K562 (cell line): ENCODE measurements around the gene PACRG. TPM values are rescaled to one million over a fixed set of nuclear protein-coding genes. Genes with fewer than 3 reads are reported as not detected.

Source experiments
- CEBPZ ChIP-seq: fragments of 150-350 bp; IDR thresholded peaks from 2 replicates; pipeline ENCODE4 v1.6.1; 2014; ENCODE audit warnings: low read depth, mild to moderate bottlenecking, low read length, borderline replicate concordance
- CXXC5 ChIP-seq: fragments of 250-450 bp; sonication (Bioruptor Pico); IDR thresholded peaks from 2 replicates; pipeline ENCODE4 v1.8.0; 2022; ENCODE audit warnings: inconsistent platforms, mild to moderate bottlenecking, moderate library complexity
- E2F5 ChIP-seq: sonication (generic); formaldehyde crosslinking; IDR thresholded peaks from 2 replicates; pipeline ENCODE4 v1.8.0; 2022; ENCODE audit warnings: mild to moderate bottlenecking, missing genetic modification reagents
- GTF2F1 ChIP-seq: IDR thresholded peaks from 2 replicates; pipeline ENCODE4 v1.6.1; 2011; ENCODE audit warnings: low read depth, low read length, improper control_type of control experiment
- HMGN3 ChIP-seq: IDR thresholded peaks from 2 replicates; pipeline ENCODE4 v1.6.1; 2011; ENCODE audit warnings: borderline replicate concordance, low read depth, mild to moderate bottlenecking, mixed read lengths, low read length; ENCODE audit not compliant: insufficient read length; ENCODE audit errors: extremely low read depth
- NEUROD1 ChIP-seq: fragments of 150-350 bp; IDR thresholded peaks from 2 replicates; pipeline ENCODE4 v1.6.1; 2014; ENCODE audit warnings: borderline replicate concordance, low read length, low read depth; ENCODE audit not compliant: partially characterized antibody
- NFE2L1 ChIP-seq: fragments of 450-650 bp; IDR thresholded peaks from 2 replicates; pipeline ENCODE4 v1.6.1; 2016; ENCODE audit warnings: missing genetic modification characterization, low read depth, mild to moderate bottlenecking, missing compliant biosample characterization, moderate library complexity, borderline replicate concordance
- NR0B1 ChIP-seq: fragments of 450-650 bp; IDR thresholded peaks from one replicate; pipeline ENCODE4 v1.6.1; 2018; ENCODE audit warnings: mild to moderate bottlenecking, moderate library complexity; ENCODE audit not compliant: partially characterized antibody
- SMAD2 ChIP-seq: fragments of 150-350 bp; IDR thresholded peaks from 2 replicates; pipeline ENCODE4 v1.6.1; 2014; ENCODE audit warnings: low read depth, mild to moderate bottlenecking, low read length
- SMARCB1 ChIP-seq: IDR thresholded peaks from 2 replicates; pipeline ENCODE4 v1.6.1; 2011; ENCODE audit warnings: improper control_type of control experiment, low read depth; ENCODE audit not compliant: insufficient read length
- WHSC1 ChIP-seq: IDR thresholded peaks from one replicate; pipeline ENCODE4 v1.6.1; 2012; ENCODE audit warnings: low read length, control low read depth, inconsistent platforms
- ZFP36 ChIP-seq: fragments of 150-350 bp; IDR thresholded peaks from 2 replicates; pipeline ENCODE4 v1.6.1; 2018; ENCODE audit warnings: low read length, low read depth; ENCODE audit not compliant: partially characterized antibody
- ZNF174 ChIP-seq: fragments of 250-450 bp; sonication (Bioruptor Pico); IDR thresholded peaks from 2 replicates; pipeline ENCODE4 v1.4.0; 2020; ENCODE audit warnings: mild to moderate bottlenecking
- ZNF609 ChIP-seq: sonication (generic); formaldehyde crosslinking; IDR thresholded peaks from 2 replicates; pipeline ENCODE4 v1.8.1; 2023; ENCODE audit warnings: missing genetic modification reagents, mild to moderate bottlenecking, borderline replicate concordance
- polyA plus RNA-seq, 8 experiments: library from polyadenylated mRNA; depleted of rRNA in 4 of 8; stranded (reverse) in 5 of 8; unstranded in 3 of 8; fragments of >200 nt; fragmentation: Nextera tagmentation in 2 of 8; fragmentation: Illumina TruSeq in 1 of 8; extraction: Ambion mirVana in 2 of 8; extraction: Trizol in 1 of 8; gene quantifications; 2 replicates each; pipeline versions ENCODE4 v1.2.1 to v1.2.3, GENCODE V29; 2011 to 2014; ENCODE audit warnings: inconsistent platforms in 1 of 8, missing spikeins in 1 of 8
- total RNA-seq, 7 experiments: library from RNA; depleted of rRNA in 6 of 7; stranded (reverse); fragments of >200 nt in 6 of 7; fragmentation: Illumina TruSeq in 2 of 7; extraction: Trizol in 2 of 7; gene quantifications; 2 replicates each; pipeline versions ENCODE4 v1.2.1 to v1.2.3, GENCODE V29; 2011 to 2021; ENCODE audit warnings: low replicate concordance in 1 of 7

PACRG gene
- total and polyA plus RNA-seq, 9 of the 15 experiments (the other 6 are each of a cell fraction or from before 2014, with no cell fraction given), result 0.04 TPM; not detected in 8

GRCh38 chr6:162727322-162728182, at the start of gene PACRG, which contains the start of gene PRKN (continued):
- no peak for TF ChIP-seq NR0B1
- TF ChIP-seq NFE2L1 (tag), result no peak
- TF ChIP-seq E2F5 (CRISPR knock-in tag), result no peak
- TF ChIP-seq WHSC1, result no peak
- TF ChIP-seq HMGN3, result peak; percentile 71
- no peak for TF ChIP-seq SMARCB1
- TF ChIP-seq ZNF174 (CRISPR knock-in tag), result no peak
- TF ChIP-seq ZNF609 (CRISPR knock-in tag), result no peak
- no peak for TF ChIP-seq CEBPZ
- no peak for TF ChIP-seq GTF2F1
- TF ChIP-seq NEUROD1, result peak; percentile 81
- peak; percentile 75 for TF ChIP-seq ZFP36
- TF ChIP-seq CXXC5, result peak; percentile 81
- TF ChIP-seq SMAD2, result no peak
